NCI-H526 (cell line): ENCODE results near the gene LIMS2.

Experiments
- DNase-seq, 2 experiments: peaks; one replicate each; lab custom pipeline; 2025; lab: John Stamatoyannopoulos, UW

LIMS2 gene

GRCh38 chr2:127634066-127634617 is 41.2 kb downstream of the LIMS2 start:
- DNase-seq = no peak

DNA sequence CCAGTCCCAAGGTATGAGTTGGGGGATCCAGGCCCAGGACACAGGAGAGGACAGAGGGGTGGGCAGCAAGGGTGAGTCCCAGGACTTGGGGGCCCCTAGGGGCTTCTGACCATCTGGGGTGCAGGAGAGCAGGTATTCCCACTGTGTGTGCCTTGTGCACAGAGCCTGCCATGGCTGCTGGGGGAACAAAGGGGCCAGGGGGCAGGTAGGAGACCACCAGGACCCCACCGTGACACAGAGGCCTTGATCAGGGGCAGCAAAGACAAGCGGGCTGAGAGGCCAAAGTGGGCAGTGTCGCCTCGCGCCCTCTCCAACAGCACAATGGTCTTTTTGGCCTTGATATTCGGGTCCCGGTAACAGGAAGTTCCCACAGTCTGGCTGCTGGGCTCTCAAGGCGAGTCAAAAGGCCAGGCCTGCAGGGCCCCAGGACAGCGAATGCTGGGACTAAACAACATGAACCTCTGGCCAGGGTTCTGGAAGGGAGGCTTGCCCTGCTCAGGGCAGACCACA is 41.7 kb downstream of the LIMS2 start:
- no peak for DNase-seq

GRCh38 chr2:127632592-127633489 is 42.5 kb downstream of the LIMS2 start:
- DNase-seq = no peak

GRCh38 chr2:127631997-127632581 is 43.2 kb downstream of the LIMS2 start:
- DNase-seq = no peak

GRCh38 chr2:127631541-127631996 is 43.8 kb downstream of the LIMS2 start:
- no peak for DNase-seq

DNA sequence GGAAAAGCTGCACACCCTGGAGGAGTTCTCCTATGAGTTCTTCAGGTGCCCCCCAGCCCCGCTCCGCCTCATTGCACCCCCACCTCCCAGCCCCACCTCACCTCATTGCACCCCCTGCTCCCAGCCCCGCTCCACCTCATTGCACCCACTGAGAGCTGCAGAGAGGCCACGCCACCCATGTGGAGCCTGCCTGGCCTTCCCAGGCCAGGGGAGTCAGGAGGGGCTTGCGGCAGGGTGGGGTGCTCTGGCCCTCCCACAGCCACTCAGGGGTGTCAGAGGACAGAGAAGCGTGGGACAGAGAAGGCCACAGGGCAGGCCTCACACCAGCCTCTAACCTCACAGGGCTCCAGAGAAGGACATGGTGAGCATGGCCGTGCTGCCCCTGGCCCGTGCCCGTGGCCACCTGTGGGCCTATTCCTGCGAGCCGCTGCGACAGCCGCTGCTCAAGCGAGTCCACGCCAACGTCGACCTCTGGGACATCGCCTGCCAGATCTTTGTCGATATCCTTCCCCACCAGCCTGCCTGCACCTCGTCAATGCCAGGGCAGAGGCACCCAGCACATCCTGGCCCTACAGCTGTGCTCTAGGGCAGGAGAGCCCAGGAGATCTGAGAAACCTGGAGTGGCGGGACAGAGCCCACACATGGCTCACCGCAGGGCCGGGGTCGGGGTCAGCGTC is 44.3 kb downstream of the LIMS2 start:
- no peak for DNase-seq

DNA sequence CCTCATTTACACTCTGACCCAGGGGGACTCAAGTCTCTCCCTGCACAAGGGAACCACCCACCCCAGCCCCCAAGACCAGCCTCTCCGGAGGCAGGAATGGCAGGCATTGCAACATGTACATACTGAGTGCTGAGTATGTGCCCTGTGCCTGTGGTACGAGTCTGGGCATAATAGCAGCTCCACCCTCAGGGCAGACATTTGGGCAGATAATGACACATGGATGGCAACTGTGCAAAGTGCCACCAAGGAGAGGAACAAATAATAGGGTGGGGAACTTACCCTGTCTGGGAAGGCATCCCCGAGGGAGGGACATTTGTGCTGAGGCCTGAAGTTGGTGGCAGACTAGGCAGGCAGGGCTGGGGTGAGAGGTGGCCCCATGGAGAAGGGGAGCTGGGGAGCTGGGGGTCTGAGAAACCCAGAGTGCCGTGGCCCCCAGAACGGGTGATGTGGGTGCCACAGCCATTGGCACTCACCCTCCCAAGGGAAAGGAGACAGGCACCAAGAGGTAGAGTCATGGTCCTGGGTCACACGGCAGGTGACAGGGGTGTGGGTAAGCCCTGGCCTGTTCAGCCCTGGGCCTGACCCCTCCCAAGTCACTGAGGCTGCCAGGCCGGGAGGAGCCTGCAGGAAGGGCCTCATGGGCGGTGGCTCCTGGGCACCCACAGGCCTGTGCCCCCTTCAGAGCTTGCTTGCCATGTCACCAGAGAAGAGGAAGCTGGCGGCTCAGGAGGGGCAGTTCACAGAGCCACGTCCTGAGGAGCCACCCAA is 45.0 kb downstream of the LIMS2 start:
- no peak for DNase-seq

GRCh38 chr2:127629637-127630036 is 45.7 kb downstream of the LIMS2 start:
- no peak for DNase-seq

GRCh38 chr2:127628767-127629614 is 46.3 kb downstream of the LIMS2 start:
- no peak for DNase-seq

DNA sequence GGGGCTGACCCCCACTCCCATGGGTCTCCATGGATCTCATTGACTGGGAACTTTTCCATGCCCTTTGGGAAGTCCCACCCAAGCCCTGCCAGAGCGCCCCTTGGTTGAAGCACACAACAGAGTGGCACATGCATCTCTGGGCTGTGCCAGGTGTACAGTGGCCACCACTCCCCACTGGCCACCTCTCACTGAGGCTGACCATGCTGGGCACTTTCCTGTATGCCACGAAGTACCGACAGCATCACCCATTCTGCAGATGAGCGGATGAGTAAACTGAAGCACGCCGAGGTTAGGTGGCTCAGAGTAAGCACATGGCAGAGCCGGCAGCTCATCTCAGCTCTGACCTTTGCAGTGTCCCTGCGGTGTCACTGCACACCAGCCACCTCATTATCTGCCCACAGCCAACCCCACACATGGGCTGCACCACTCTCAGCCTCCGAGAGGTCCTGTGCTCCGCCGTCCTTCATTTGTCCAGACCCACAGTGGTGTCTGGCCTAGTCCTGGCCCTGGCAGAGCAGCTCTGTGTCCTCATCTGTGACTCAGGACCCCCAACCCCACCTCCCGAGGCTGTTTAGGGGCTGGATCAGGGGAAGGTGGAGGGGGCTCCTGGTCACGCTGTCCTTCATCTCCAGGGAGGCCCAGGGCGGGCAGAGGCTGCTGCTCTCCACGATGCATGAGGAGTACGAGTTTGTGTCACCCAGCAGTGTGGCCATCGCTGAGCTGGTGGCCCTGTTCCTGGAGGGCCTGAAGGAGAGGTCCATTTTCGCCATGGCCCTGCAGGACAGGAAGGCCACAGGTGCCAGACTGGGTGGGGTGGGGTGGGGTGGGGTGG is 47.4 kb downstream of the LIMS2 start:
- no peak for DNase-seq

DNA sequence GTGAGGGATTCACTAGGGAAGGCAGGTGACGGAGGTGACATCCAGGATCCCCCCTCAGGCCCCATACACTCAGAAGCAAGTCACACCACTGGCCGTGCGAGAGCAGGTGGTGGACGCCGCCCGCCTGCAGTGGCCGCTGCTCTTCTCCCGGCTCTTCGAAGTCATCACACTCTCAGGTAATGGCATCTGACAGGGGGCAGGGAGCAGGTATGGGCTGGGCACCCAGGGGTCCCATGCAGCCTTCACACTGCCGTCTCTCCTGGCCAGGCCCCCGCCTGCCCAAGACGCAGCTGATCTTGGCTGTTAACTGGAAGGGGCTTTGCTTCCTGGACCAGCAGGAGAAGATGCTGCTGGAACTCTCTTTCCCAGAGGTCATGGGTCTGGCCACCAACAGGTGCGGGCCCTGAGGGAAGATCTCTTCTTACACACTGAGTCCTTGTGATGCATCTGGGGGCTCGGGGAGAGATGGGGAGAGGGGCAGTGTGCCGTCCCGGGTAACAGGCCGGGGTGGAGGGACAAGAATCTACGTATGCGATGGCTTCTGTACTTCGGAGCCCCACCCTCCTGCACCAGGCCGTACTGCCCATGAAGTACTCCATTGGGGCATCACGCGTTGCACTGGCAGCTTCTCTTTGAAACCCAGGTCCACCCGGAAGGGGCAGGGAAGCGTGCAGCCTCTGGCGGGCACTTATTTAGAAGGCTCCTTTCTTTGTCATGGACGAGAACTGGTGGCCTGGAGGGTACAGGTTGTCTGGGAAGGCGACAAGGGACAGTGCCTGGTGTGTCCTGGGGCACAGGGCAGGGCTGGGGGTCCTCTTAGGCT is 48.2 kb downstream of the LIMS2 start:
- DNase-seq = no peak

GRCh38 chr2:127626175-127626574 is 49.2 kb downstream of the LIMS2 start:
- peak in 1 of 2 experiments; percentile 20 for DNase-seq

GRCh38 chr2:127625572-127625951 is 49.8 kb downstream of the LIMS2 start:
- DNase-seq = no peak

GRCh38 chr2:127624756-127625571 is 50.4 kb downstream of the LIMS2 start:
- no peak for DNase-seq

DNA sequence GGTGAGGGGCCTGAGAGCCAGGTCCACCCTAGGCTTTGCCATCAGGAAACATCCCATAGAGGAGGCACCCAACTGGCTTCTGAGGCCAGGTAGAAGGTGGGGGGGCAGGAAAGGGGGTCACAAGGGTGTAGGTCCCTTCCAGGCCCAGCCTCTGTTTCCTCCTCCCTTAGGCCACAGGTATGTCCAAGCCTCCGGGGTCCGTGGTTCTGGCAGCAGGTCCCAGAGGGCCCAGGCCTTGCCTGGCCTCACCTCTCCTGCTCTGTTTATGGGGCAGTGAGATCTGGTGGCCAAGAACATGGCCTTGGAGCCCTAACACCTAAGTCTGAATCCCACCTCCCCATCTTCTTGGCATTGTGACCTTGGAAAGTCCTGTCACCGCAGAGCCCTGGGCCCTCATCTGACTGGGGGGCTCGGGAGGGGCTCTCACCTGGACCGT is 51.0 kb downstream of the LIMS2 start:
- DNase-seq = no peak

DNA sequence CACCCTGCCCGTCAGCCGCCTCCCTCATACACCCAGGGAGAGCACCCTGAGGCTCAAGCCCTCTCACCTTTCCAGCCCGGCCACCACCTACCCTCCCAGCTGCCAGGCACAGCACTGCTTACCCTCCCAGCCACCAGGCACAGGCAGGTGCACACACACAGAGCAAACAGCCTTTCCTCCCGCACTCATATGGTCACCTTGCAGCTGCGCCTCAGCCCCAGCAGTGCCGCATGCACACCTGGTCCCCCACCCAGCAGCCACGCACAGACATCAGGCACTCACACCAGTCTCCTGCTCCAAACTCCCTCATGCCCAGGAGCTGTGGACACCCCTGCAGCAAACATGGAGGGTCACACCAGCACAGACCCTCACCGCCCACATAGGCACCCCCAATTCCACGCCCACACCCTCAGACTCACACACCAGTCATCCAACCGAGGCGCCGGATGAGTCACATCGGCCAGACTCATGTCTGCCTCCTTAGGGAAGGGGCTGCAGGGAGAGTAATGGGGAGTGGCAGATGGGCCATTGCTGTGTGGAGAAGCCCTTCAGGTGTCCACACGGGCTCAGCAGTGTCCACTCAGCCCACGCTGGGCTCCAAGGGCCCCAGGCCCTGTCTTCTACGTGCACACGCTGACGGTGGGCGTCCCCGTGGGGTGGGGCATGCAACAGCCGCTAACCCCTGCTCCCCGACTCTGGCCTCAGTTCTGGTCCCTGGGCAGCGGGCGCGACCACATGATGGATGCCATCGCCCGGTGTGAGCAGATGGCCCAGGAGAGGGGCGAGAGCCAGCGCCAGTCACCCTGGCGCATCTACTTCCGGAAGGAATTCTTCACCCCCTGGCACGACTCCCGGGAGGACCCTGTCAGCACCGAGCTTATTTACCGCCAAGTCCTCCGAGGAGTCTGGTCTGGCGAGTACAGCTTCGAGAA is 51.7 kb downstream of the LIMS2 start:
- no peak for DNase-seq
